IPS-18a (cell line): ENCODE measurements around the gene KIR2DL3.
"Not testable (repeated sequence)": the region's sequence is repeated elsewhere in the genome, so short reads cannot be mapped to it uniquely, and the experiment has no call there.

Source experiments
- H3K27ac ChIP-seq: one replicate; pipeline ENCODE4 v1.5.1; 2013; ENCODE audit warnings: low read length
- H3K27me3 ChIP-seq: one replicate; pipeline ENCODE4 v1.6.1; 2013; ENCODE audit warnings: mild to moderate bottlenecking, low read length; ENCODE audit not compliant: control insufficient read depth, insufficient read depth
- H3K36me3 ChIP-seq: one replicate; pipeline ENCODE4 v1.6.1; 2013; ENCODE audit warnings: low read depth, low read length; ENCODE audit not compliant: control insufficient read depth
- H3K4me1 ChIP-seq: one replicate; pipeline ENCODE4 v1.6.1; 2013; ENCODE audit warnings: low read depth, low read length; ENCODE audit not compliant: control insufficient read depth
- H3K4me3 ChIP-seq: one replicate; pipeline ENCODE4 v1.5.1; 2013; ENCODE audit warnings: low read length
- H3K9ac ChIP-seq: one replicate; pipeline ENCODE4 v1.6.1; 2013; ENCODE audit warnings: mild to moderate bottlenecking, low read length, moderate library complexity
- H3K9me3 ChIP-seq: one replicate; pipeline ENCODE4 v1.6.1; 2013; ENCODE audit warnings: low read depth, low read length; ENCODE audit not compliant: control insufficient read depth

KIR2DL3 gene

DNA sequence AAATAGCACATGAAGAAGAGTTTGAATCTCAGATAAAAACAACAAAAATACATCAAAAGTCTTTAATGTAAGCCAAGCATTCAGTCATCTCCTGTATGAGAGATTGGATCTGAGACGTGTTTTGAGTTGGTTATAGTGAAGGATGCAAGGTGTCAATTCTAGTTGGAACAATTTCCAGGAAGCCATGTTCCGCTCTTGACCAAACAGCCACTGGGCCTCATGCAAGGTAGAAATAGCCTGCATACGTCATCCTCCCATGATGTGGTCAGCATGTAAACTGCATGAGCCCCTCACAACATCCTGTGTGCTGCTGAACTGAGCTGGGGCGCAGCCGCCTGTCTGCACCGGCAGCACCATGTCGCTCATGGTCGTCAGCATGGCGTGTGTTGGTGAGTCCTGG lies 14.2 kb upstream of the KIR2DL3 start, which contains the start of gene KIR3DL3:
Gene KIR3DL3, plus strand, starts transcription at position 301 of the 400 bp plus-strand sequence. Its CDS starts 55 bp downstream, at position 356.
- peaks cover 54% of the 10 kb centered on the region for H3K9me3 ChIP-seq
- no peak within 1 kb of the TSS for H3K9ac ChIP-seq
- no peaks in the 10 kb centered on the region for H3K27me3 ChIP-seq
- no peaks in the 10 kb centered on the region for H3K4me1 ChIP-seq
- H3K4me3 ChIP-seq: no peak within 1 kb of the TSS
- no peaks in the 10 kb centered on the region for H3K36me3 ChIP-seq
- no peak within 1 kb of the TSS for H3K27ac ChIP-seq

DNA sequence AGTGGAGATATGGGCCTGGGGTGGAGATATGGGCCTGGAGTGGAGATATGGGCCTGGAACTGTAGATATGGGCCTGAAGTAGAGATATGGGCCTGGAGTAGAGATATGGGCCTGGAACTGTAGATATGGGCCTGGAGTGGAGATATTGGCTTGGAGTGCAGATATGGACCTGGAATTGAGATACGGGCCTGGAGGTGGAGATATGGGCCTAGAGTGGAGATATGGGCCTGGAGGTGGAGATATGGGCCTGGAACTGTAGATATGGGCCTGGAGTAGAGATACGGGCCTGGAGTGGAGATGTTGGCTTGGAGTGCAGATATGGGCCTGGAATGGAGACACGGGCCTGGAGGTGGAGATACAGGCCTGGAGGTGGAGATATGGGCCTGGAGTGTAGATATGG lies 13.7 kb upstream of the KIR2DL3 start:
- no peak overlapping the region for H3K9ac ChIP-seq
- H3K36me3 ChIP-seq: no peaks in the 10 kb centered on the region
- H3K4me3 ChIP-seq: no peak overlapping the region
- peaks cover 53% of the 10 kb centered on the region for H3K9me3 ChIP-seq
- H3K4me1 ChIP-seq: no peaks in the 10 kb centered on the region
- no peaks in the 10 kb centered on the region for H3K27me3 ChIP-seq
- H3K27ac ChIP-seq: no peak overlapping the region

DNA sequence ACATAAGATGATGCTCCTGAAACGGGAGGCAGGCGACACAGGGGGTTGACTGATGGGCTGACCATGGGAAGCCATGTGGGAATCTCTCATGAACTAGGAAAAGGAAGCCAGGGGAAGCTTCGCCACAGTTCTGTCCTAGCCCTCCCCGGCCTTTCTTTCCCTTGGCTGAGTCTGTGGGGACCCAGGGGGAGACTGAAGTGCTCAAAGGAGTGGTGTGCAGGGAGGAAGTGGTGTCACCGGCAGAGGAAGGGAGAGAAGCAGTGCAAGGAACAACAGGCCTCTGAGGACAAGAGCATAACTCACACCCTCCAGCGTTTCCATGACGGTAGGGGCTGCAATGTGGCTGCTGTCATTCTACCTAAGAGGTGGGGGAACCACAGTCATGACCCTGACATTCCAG lies 13.0 kb upstream of the KIR2DL3 start:
- H3K4me1 ChIP-seq: no peaks in the 10 kb centered on the region
- no peaks in the 10 kb centered on the region for H3K36me3 ChIP-seq
- no peak overlapping the region for H3K4me3 ChIP-seq
- H3K27ac ChIP-seq: no peak overlapping the region
- H3K9me3 ChIP-seq: peaks cover 50% of the 10 kb centered on the region
- no peak overlapping the region for H3K9ac ChIP-seq
- no peaks in the 10 kb centered on the region for H3K27me3 ChIP-seq

DNA sequence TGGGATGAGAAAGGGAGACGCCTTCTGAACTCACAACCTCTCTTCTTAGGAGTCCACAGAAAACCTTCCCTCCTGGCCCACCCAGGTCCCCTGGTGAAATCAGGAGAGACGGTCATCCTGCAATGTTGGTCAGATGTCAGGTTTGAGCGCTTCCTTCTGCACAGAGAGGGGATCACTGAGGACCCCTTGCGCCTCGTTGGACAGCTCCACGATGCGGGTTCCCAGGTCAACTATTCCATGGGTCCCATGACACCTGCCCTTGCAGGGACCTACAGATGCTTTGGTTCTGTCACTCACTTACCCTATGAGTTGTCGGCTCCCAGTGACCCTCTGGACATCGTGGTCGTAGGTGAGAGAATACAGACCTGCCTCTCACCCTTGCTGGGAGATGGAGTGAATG lies 10.8 kb upstream of the KIR2DL3 start:
- no peaks in the 10 kb centered on the region for H3K27me3 ChIP-seq
- no peak overlapping the region for H3K4me3 ChIP-seq
- no peak overlapping the region for H3K9ac ChIP-seq
- H3K27ac ChIP-seq: no peak overlapping the region
- H3K9me3 ChIP-seq: peaks cover 47% of the 10 kb centered on the region
- no peaks in the 10 kb centered on the region for H3K4me1 ChIP-seq
- no peaks in the 10 kb centered on the region for H3K36me3 ChIP-seq

GRCh38 chr19:54728167-54728566 lies 10.1 kb upstream of the KIR2DL3 start:
- H3K9me3 ChIP-seq: peaks cover 45% of the 10 kb centered on the region
- no peaks in the 10 kb centered on the region for H3K27me3 ChIP-seq
- H3K4me3 ChIP-seq: no peak overlapping the region
- no peaks in the 10 kb centered on the region for H3K36me3 ChIP-seq
- H3K27ac ChIP-seq: no peak overlapping the region
- H3K9ac ChIP-seq: no peak overlapping the region
- no peaks in the 10 kb centered on the region for H3K4me1 ChIP-seq

- Histone ChIP-seq H3K9ac (no peak overlapping the region), H3K4me3 (no peak overlapping the region), H3K36me3 (no peaks in the 10 kb centered on the region), H3K4me1 (no peaks in the 10 kb centered on the region), H3K27me3 (no peaks in the 10 kb centered on the region), H3K27ac (no peak overlapping the region), H3K9me3 (peaks cover 41% of the 10 kb centered on the region)
Measured at GRCh38 chr19:54729416-54730188, 8.7 kb upstream of the KIR2DL3 start.

GRCh38 chr19:54731191-54731590 lies 7.1 kb upstream of the KIR2DL3 start:
- Histone ChIP-seq H3K27me3 (no peaks in the 10 kb centered on the region), H3K9me3 (peaks cover 32% of the 10 kb centered on the region)

GRCh38 chr19:54738715-54739114 lies 402 bp downstream of the KIR2DL3 start:
- H3K9me3 ChIP-seq: peaks cover 36% of the 10 kb centered on the region
- no peak overlapping the region for H3K9ac ChIP-seq
- no peak overlapping the region for H3K4me3 ChIP-seq

More at GRCh38 chr19:54731191-54731590, 7.1 kb upstream of the KIR2DL3 start:
- Histone ChIP-seq H3K27ac (no peak overlapping the region), H3K4me1 (no peaks in the 10 kb centered on the region), H3K36me3 (no peaks in the 10 kb centered on the region), H3K9ac (no peak overlapping the region), H3K4me3 (no peak overlapping the region)

GRCh38 chr19:54739587-54740497 lies 1.5 kb downstream of the KIR2DL3 start:
- Histone ChIP-seq H3K4me3 (no peak overlapping the region), H3K9me3 (peaks cover 32% of the 10 kb centered on the region), H3K9ac (no peak overlapping the region), H3K36me3 (no peaks in the 10 kb centered on the region), H3K27me3 (no peaks in the 10 kb centered on the region), H3K4me1 (no peaks in the 10 kb centered on the region), H3K27ac (no peak overlapping the region)

More at GRCh38 chr19:54738715-54739114, 402 bp downstream of the KIR2DL3 start:
- H3K36me3 ChIP-seq: no peaks in the 10 kb centered on the region
- no peaks in the 10 kb centered on the region for H3K4me1 ChIP-seq
- H3K27ac ChIP-seq: no peak overlapping the region
- H3K27me3 ChIP-seq: no peaks in the 10 kb centered on the region

- not testable (repeated sequence) for H3K4me1 ChIP-seq, H3K4me3 ChIP-seq
Measured at GRCh38 chr19:54741950-54742349, 3.6 kb downstream of the KIR2DL3 start.

GRCh38 chr19:54744080-54744479 lies 5.8 kb downstream of the KIR2DL3 start:
- not testable (repeated sequence) for H3K9ac ChIP-seq, H3K27ac ChIP-seq, H3K4me3 ChIP-seq, H3K27me3 ChIP-seq, H3K4me1 ChIP-seq, H3K36me3 ChIP-seq
- peaks cover 18% of the 10 kb centered on the region for H3K9me3 ChIP-seq

More at GRCh38 chr19:54741950-54742349, 3.6 kb downstream of the KIR2DL3 start:
- H3K27ac ChIP-seq, H3K36me3 ChIP-seq, H3K27me3 ChIP-seq, H3K9ac ChIP-seq: not testable (repeated sequence)
- H3K9me3 ChIP-seq: peaks cover 32% of the 10 kb centered on the region
